ENCODE results near the gene STEAP1B. TPM values are rescaled to one million over a fixed set of nuclear protein-coding genes. Genes with fewer than 3 reads are reported as not detected.

Gene STEAP1B
- total and polyA plus RNA-seq, 2 donors (not counting 3 experiments of a cell fraction or from before 2014, with no cell fraction given): 32.2 to 46.1 TPM

DNA sequence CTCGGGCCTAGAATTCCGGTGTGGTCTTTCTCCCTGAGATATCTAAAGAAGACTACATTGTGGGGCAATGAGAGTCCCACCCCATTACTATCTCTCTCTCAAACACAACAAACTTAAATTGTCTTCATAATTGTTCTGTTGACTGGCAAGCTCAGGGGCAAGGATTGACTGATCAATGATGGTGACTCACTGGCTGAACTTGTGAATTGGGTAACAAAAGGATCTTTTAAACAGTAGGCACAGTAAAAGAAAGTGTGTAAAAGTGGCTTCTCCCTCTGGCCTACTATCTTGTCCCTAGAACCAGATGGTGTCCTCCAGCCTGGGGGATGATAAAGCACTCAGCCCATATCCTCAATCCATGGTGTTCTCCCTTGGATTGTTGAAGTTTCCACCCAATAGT is 80.0 kb downstream of the STEAP1B start:
- FAIRE-seq: no peak
- dilution Hi-C loops (cut with MboI; ENCODE audit: extremely low pct_ligation_motif_present, low sequenced_read_pairs): no loop called here
- BruUV-seq (replicated peaks): no TSS peak

More for the DNA sequence above, 80.0 kb downstream of the STEAP1B start:
- H2AFZ ChIP-seq (ENCODE audit: low read depth, low read length): no peak overlapping the region
- no peaks in the 10 kb centered on the region for H3K79me2 ChIP-seq (ENCODE audit: control insufficient read depth, insufficient read depth, low read length)
- TF ChIP-seq JUN (IDR thresholded peaks at IDR 0.05; ENCODE audit: borderline replicate concordance, insufficient read depth, insufficient read length, low read depth) (no peak), EZH2 (IDR thresholded peaks at IDR 0.05; ENCODE audit: borderline replicate concordance, low read depth, low read length, severe bottlenecking) (no peak), POLR2A (IDR thresholded peaks at IDR 0.05; ENCODE audit: low read depth, low read length) (no peak), MYC (IDR thresholded peaks at IDR 0.05; ENCODE audit: low read depth, low read length) (no peak), FOS (IDR thresholded peaks at IDR 0.05; ENCODE audit: borderline replicate concordance, insufficient read depth, low read length) (no peak), POLR2AphosphoS5 (IDR thresholded peaks at IDR 0.05; ENCODE audit: insufficient read depth, low read depth, low read length) (no peak), GATA2 (IDR thresholded peaks at IDR 0.05; ENCODE audit: insufficient read depth, insufficient read length, low read depth, low read length) (no peak)
- TF ChIP-seq, protein P1, sequence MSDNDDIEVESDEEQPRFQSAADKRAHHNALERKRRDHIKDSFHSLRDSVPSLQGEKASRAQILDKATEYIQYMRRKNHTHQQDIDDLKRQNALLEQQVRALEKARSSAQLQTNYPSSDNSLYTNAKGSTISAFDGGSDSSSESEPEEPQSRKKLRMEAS (IDR thresholded peaks at IDR 0.05; ENCODE audit: insufficient read depth, insufficient read length): no peak
- TF ChIP-seq, protein P2, sequence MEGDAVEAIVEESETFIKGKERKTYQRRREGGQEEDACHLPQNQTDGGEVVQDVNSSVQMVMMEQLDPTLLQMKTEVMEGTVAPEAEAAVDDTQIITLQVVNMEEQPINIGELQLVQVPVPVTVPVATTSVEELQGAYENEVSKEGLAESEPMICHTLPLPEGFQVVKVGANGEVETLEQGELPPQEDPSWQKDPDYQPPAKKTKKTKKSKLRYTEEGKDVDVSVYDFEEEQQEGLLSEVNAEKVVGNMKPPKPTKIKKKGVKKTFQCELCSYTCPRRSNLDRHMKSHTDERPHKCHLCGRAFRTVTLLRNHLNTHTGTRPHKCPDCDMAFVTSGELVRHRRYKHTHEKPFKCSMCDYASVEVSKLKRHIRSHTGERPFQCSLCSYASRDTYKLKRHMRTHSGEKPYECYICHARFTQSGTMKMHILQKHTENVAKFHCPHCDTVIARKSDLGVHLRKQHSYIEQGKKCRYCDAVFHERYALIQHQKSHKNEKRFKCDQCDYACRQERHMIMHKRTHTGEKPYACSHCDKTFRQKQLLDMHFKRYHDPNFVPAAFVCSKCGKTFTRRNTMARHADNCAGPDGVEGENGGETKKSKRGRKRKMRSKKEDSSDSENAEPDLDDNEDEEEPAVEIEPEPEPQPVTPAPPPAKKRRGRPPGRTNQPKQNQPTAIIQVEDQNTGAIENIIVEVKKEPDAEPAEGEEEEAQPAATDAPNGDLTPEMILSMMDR (IDR thresholded peaks at IDR 0.05; ENCODE audit: extremely low read depth in 1 of 2, insufficient read depth in 1 of 2, low read depth in 1 of 2, low read length in 2 of 2): no peak
- H4K20me1 ChIP-seq (replicated peaks; ENCODE audit: control insufficient read depth, extremely low read depth, insufficient read depth, low read length): no peaks in the 10 kb centered on the region
- H3K9me1 ChIP-seq (replicated peaks; ENCODE audit: control insufficient read depth, extremely low read depth, insufficient read depth, low read length): no peaks in the 10 kb centered on the region
- peaks cover 26% of the 10 kb centered on the region for H3K4me1 ChIP-seq (ENCODE audit: control insufficient read depth, extremely low read depth, insufficient read depth, low read length)
- no peaks in the 10 kb centered on the region for H3K9me3 ChIP-seq (replicated peaks; ENCODE audit: control insufficient read depth, insufficient read depth, low read length)
- peak overlapping the region; percentile 96 for H3K27ac ChIP-seq (ENCODE audit: insufficient read depth, low read depth, low read length)
- ChIA-PET CTCF (interaction anchor here (1.9 kb wide), 1 partner anchor 11 kb away, joined by 5 read pairs; no protein-coding TSS in a partner anchor), POLR2A (no interaction called here)
- DNase-seq (ENCODE audit: low read depth, low spot score): no peak
- no peak overlapping the region for H3K9ac ChIP-seq (replicated peaks; ENCODE audit: extremely low read depth, insufficient read depth, low read length)
- intact Hi-C loops (cut with micrococcal nuclease): no loop called here
- no peak overlapping the region for H3K4me2 ChIP-seq (ENCODE audit: insufficient read depth, low read length)
- H3K4me3 ChIP-seq (replicated peaks in 1 of 3; ENCODE audit: insufficient read depth in 1 of 3, low read depth in 1 of 3, low read length in 3 of 3): no peak overlapping the region
- H3K36me3 ChIP-seq (ENCODE audit: control insufficient read depth in 2 of 2, extremely low read depth in 1 of 2, insufficient read depth in 2 of 2, low read length in 2 of 2): no peaks in the 10 kb centered on the region
- no peaks in the 10 kb centered on the region for H3K27me3 ChIP-seq (ENCODE audit: control insufficient read depth in 2 of 2, insufficient read depth in 2 of 2, low read length in 2 of 2)
